SU-DHL-6 (cell line): ENCODE results near the gene RELN.

Experiments
- H2AFZ ChIP-seq: fragments of 200-600 bp; sonication (generic); 2 replicates; pipeline ENCODE4 v1.6.1; 2014; ENCODE audit warnings: low read depth, mild to moderate bottlenecking, moderate library complexity, mixed read lengths, antibody characterized with exemption, low read length; ENCODE audit not compliant: severe bottlenecking
- H3F3A ChIP-seq: fragments of 200-600 bp; shearing (Covaris generic); 2 replicates; pipeline ENCODE4 v1.6.0; 2016; ENCODE audit warnings: antibody characterized with exemption, mild to moderate bottlenecking; ENCODE audit not compliant: insufficient read depth
- H3K27ac ChIP-seq: fragments of 200-600 bp; sonication (generic); 2 replicates; pipeline ENCODE4 v1.5.1; 2016; ENCODE audit warnings: low read depth, mild to moderate bottlenecking, low read length, moderate library complexity, mixed read lengths
- H3K27me3 ChIP-seq: fragments of 200-600 bp; sonication (generic), shearing (Covaris generic); 2 replicates; pipeline ENCODE4 v1.6.0; 2014; ENCODE audit warnings: mild to moderate bottlenecking, low read length
- H3K36me3 ChIP-seq: fragments of 200-600 bp; sonication (generic); 2 replicates; pipeline ENCODE4 v1.6.1; 2014; ENCODE audit warnings: mild to moderate bottlenecking, low read length, mixed read lengths
- H3K4me2 ChIP-seq: fragments of 300-600, 200-600 bp; shearing (Covaris generic), sonication (generic); 2 replicates; pipeline ENCODE4 v1.6.0; 2014; ENCODE audit warnings: low read length, low read depth, mild to moderate bottlenecking; ENCODE audit not compliant: poor library complexity, severe bottlenecking
- H3K4me3 ChIP-seq: fragments of 200-600 bp; sonication (generic); 2 replicates; pipeline ENCODE4 v1.5.1; 2014; ENCODE audit warnings: antibody characterized with exemption, low read length, mild to moderate bottlenecking, mixed read lengths; ENCODE audit not compliant: insufficient read depth, poor library complexity, severe bottlenecking
- H3K79me2 ChIP-seq: fragments of 200-600 bp; sonication (generic); 2 replicates; pipeline ENCODE4 v1.6.1; 2014; ENCODE audit warnings: mild to moderate bottlenecking, low read length, moderate library complexity; ENCODE audit not compliant: insufficient read depth
- H3K9ac ChIP-seq: fragments of 200-600 bp; sonication (generic); 2 replicates; pipeline ENCODE4 v1.7.0; 2014; ENCODE audit warnings: mild to moderate bottlenecking, low read length
- H3K9me2 ChIP-seq: fragments of 200-600 bp; sonication (generic); replicated peaks from 2 replicates; pipeline ENCODE4 v1.6.1; 2014; ENCODE audit warnings: low read length; ENCODE audit not compliant: insufficient read depth
- H3K9me3 ChIP-seq: fragments of 200-600 bp; sonication (generic); 2 replicates; pipeline ENCODE4 v1.6.1; 2014; ENCODE audit warnings: low read length, mixed read lengths; ENCODE audit not compliant: insufficient read depth
- H4K20me1 ChIP-seq: fragments of 200-600 bp; sonication (generic); 2 replicates; pipeline ENCODE4 v1.6.1; 2014; ENCODE audit warnings: low read depth, mild to moderate bottlenecking, antibody characterized with exemption, low read length, moderate library complexity, mixed read lengths
- CTCF ChIP-seq: fragments of 200-600 bp; sonication (generic); IDR thresholded peaks from one replicate; pipeline ENCODE4 v1.5.1; 2017; ENCODE audit warnings: antibody characterized with exemption, mild to moderate bottlenecking, low read length, moderate library complexity; ENCODE audit not compliant: insufficient read depth, poor library complexity, severe bottlenecking
- EZH2phosphoT487 ChIP-seq: fragments of 200-600 bp; sonication (generic), shearing (Covaris generic); conservative IDR thresholded peaks from 2 replicates; pipeline ENCODE4 v1.6.1; 2018; ENCODE audit warnings: mild to moderate bottlenecking, antibody characterized with exemption, low read length, moderate library complexity, mixed read lengths

RELN gene

GRCh38 chr7:103630318-103630717, 359.1 kb downstream of the RELN start:
- H3K9me3 ChIP-seq, result no peaks in the 10 kb centered on the region
- no peaks in the 10 kb centered on the region for H3K9me2 ChIP-seq
- H3K4me3 ChIP-seq, result no peak overlapping the region
- no peaks in the 10 kb centered on the region for H3F3A ChIP-seq
- TF ChIP-seq EZH2phosphoT487 (no peak), CTCF (no peak)
- H3K9ac ChIP-seq, result no peak overlapping the region
- H4K20me1 ChIP-seq, result no peaks in the 10 kb centered on the region
- H3K27ac ChIP-seq, result no peak overlapping the region
- H3K27me3 ChIP-seq, result no peaks in the 10 kb centered on the region
- no peaks in the 10 kb centered on the region for H3K36me3 ChIP-seq
- no peak overlapping the region for H2AFZ ChIP-seq
- H3K79me2 ChIP-seq, result no peaks in the 10 kb centered on the region
- H3K4me2 ChIP-seq, result no peak overlapping the region

GRCh38 chr7:103628742-103629141, 360.7 kb downstream of the RELN start:
- Histone ChIP-seq H3K79me2 (no peaks in the 10 kb centered on the region), H3K27ac (no peak overlapping the region), H4K20me1 (no peaks in the 10 kb centered on the region), H3K9me2 (no peaks in the 10 kb centered on the region), H3K9ac (no peak overlapping the region), H3F3A (no peaks in the 10 kb centered on the region), H3K4me2 (no peak overlapping the region), H3K4me3 (no peak overlapping the region), H3K9me3 (no peaks in the 10 kb centered on the region), H3K36me3 (no peaks in the 10 kb centered on the region), H2AFZ (no peak overlapping the region), H3K27me3 (no peaks in the 10 kb centered on the region)
- TF ChIP-seq CTCF, result no peak
- TF ChIP-seq EZH2phosphoT487, result no peak

- Histone ChIP-seq H3K27me3 (no peaks in the 10 kb centered on the region; the same call in 1 of the 2 replicates), H3K36me3 (no peaks in the 10 kb centered on the region), H3K79me2 (no peaks in the 10 kb centered on the region), H3F3A (no peaks in the 10 kb centered on the region), H3K27ac (no peak overlapping the region), H3K9me2 (no peaks in the 10 kb centered on the region), H3K9ac (no peak overlapping the region), H3K9me3 (no peaks in the 10 kb centered on the region), H2AFZ (no peak overlapping the region), H3K4me3 (no peak overlapping the region), H4K20me1 (no peaks in the 10 kb centered on the region), H3K4me2 (no peak overlapping the region)
- TF ChIP-seq CTCF (no peak), EZH2phosphoT487 (no peak)
These were observed 362.7 kb downstream of the RELN start for GRCh38 chr7:103626776-103627175.

GRCh38 chr7:103622274-103622673, 367.2 kb downstream of the RELN start:
- Histone ChIP-seq H3F3A (no peaks in the 10 kb centered on the region), H3K9me2 (no peaks in the 10 kb centered on the region), H3K27ac (no peak overlapping the region), H3K27me3 (no peaks in the 10 kb centered on the region; the same call in 1 of the 2 replicates), H3K36me3 (no peaks in the 10 kb centered on the region), H2AFZ (no peak overlapping the region), H3K4me2 (no peak overlapping the region), H3K9ac (no peak overlapping the region), H3K4me3 (no peak overlapping the region), H3K79me2 (no peaks in the 10 kb centered on the region), H4K20me1 (no peaks in the 10 kb centered on the region), H3K9me3 (no peaks in the 10 kb centered on the region)
- TF ChIP-seq CTCF (no peak), EZH2phosphoT487 (no peak)
